NCI-H748 (cell line): ENCODE measurements around the gene DHRS12.

ENCODE experiments used
- DNase-seq: peaks from one replicate; lab custom pipeline; 2025; ENCODE audit not compliant: unreplicated experiment; lab: John Stamatoyannopoulos, UW

Gene DHRS12

GRCh38 chr13:51784097-51784496, 19.9 kb downstream of the DHRS12 start:
- no peak for DNase-seq

- DNase-seq: no peak
These were observed 20.4 kb downstream of the DHRS12 start for GRCh38 chr13:51783428-51784094.

- DNase-seq: no peak
These were observed 21.8 kb downstream of the DHRS12 start for GRCh38 chr13:51782026-51782710.

DNA sequence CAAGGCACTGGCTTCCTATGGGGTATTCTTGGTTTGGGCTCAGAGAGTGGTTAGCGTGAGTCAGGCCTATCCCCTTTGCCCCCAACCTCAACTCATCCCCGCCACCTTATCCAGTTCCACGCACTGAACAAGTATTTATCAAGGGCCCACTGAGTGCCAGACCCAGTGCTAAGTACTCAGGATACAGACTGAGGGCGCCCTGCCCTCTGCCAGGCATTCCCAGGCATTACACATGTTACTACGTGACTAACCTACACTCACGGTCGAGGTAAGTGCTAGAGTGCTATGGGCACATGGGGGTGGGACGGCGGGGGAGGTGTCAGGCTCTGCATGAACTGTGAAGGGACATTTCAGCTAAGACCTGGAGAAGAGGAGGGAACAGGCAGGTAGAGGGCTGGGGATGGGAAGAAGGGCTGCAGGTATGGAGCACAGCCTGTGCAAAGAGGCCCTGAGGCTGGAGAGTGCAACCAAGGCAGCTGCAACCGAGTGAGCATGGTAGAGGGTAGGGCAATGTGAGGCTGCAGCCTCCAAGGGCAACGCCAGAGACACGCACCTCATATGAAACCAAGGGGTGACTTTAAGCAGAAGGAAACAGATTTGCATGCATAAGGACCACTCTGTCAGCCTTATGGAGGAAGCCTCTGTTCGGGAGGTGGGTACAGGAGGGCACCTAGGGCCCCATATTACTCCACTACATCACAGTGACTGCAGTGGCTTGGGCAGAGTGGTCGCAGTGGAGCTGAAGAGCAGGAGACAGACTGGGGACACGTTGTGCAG, 22.5 kb downstream of the DHRS12 start:
- DNase-seq: peak; percentile 24

- no peak for DNase-seq
These were observed 23.9 kb downstream of the DHRS12 start for GRCh38 chr13:51780099-51780498.

GRCh38 chr13:51778392-51778791, 25.6 kb downstream of the DHRS12 start:
- no peak for DNase-seq

DNA sequence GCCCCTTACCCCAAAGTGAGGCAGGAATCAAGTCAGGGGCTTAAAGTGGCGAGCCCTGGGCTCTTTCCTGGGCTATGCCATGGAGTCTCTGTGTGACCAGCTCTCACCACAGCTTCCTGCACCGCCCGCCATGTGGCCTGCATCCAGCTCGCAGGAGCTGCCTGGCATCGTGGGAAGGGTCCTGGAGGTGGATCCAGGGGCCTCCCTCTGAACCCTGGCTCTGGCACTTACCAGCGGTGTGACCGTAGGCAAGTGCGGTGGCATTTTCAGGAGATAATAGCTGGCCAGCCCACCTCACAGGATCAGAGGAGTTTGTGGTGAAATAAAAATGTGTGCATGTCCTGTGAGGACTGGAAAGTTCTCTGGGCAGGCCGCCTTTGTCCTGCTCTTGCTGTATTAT, 26.0 kb downstream of the DHRS12 start:
- no peak for DNase-seq

- DNase-seq: no peak
These were observed 27.8 kb downstream of the DHRS12 start for GRCh38 chr13:51776179-51776578.

GRCh38 chr13:51773515-51773914, 30.4 kb downstream of the DHRS12 start:
- no peak for DNase-seq

DNA sequence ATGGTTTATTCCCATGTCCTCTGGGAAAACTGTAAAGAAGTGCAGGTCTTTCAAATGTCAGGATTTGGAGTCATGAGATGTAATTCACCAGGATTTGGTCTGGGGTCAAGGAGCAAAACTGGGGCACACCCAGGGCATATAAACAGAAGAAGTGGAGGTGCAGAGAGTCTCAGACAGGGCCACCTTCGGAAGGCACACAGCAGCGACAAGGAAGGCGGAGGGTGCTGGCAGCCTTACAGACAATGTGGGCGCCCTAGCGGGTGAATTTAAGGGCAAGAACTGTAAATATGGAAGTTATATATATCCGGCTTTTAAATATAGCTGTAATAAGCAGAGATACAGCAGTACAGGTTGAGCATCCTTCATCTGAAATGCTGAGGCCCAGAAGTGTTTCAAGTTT, 31.2 kb downstream of the DHRS12 start:
- DNase-seq: no peak

DNA sequence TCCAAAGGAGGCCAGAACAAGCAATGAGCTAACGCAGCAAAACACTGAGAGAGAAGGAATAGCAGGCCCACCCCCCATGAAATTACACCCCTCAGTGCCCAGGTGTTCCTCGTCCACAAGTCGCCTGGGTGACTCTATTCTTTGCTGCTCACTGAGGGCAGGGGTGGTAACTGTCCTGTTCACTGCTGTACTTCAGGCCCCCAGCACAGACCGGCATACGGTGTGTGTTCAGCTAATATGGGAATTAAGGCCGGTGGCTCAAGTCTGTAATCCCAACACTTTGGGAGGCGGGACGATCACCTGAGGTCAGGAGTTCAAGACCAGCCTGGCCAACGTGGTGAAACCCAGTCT, 31.9 kb downstream of the DHRS12 start:
- no peak for DNase-seq

- no peak for DNase-seq
These were observed 32.4 kb downstream of the DHRS12 start for GRCh38 chr13:51771418-51772104.

- DNase-seq: no peak
These were observed 33.1 kb downstream of the DHRS12 start for GRCh38 chr13:51770681-51771417.

DNA sequence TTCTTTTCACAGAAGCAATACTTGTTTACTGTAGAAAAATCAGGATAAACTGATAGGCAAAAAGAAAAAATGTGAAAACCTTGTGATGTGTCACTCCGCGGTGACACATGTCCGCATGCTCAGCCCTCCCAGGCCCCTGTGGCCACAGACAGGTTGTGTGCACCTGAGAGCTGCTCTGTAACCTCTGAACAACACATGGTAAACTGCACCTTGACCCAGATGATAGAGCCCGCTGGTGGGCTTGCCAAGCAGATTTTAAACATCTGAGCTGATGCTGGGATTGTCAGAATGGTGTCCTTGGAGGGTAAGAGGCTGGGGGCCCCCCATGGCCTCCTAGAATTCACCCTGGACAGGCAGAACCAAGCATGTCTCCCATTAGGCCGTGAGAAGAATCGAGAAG, 33.8 kb downstream of the DHRS12 start:
- no peak for DNase-seq

GRCh38 chr13:51769455-51770127, 34.4 kb downstream of the DHRS12 start:
- DNase-seq: no peak

DNA sequence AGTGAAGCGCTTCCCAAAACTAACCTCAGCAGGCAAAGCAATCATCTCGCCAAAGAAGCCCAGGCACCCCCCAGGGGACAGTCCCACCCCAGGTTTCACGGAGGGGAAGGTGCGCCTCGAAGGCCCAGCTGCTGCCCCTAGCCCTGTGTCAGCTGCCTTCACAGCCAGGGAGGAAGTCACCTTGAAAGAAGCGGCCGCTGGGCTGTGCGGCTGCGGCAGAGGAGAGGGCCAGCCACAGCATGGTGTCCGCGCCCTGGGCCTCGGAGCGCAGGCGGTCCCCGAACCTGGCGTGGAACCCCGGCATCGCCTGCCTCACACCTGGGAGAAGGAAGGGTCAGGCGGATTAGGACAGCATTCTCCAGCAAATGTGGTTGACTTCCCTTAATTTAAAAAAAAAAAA, 35.0 kb downstream of the DHRS12 start:
- DNase-seq: no peak

GRCh38 chr13:51768378-51768921, 35.5 kb downstream of the DHRS12 start:
- DNase-seq: no peak

GRCh38 chr13:51767100-51767499, 36.9 kb downstream of the DHRS12 start:
- DNase-seq: peak; percentile 23

GRCh38 chr13:51765142-51765515, 38.8 kb downstream of the DHRS12 start:
- no peak for DNase-seq
